ENCODE results near the gene WNK3.

GRCh38 chrX:54306379-54306778 lies 51.5 kb downstream of the WNK3 start:
- TF ChIP-seq CTCF (IDR thresholded peaks at IDR 0.05; ENCODE audit: insufficient read depth, low read depth, low read length), result no peak
- TF ChIP-seq EZH2 (IDR thresholded peaks at IDR 0.05; ENCODE audit: insufficient read depth, low read length), result no peak
